GM18498 (cell line): ENCODE measurements around the gene ONECUT2.

ENCODE experiments used
- ATAC-seq: cut with Tn5 transposase; IDR thresholded peaks from one replicate; pipeline ENCODE4 v1.9.1; 2021; ENCODE audit warnings: mild to moderate bottlenecking, moderate library complexity; ENCODE audit not compliant: unreplicated experiment

Gene ONECUT2

GRCh38 chr18:57523171-57523956 is 88.2 kb downstream of the ONECUT2 start:
- peak; percentile 91 for ATAC-seq

GRCh38 chr18:57527556-57528229 is 92.5 kb downstream of the ONECUT2 start:
- ATAC-seq = no peak

- no peak for ATAC-seq
These were observed 94.0 kb downstream of the ONECUT2 start for GRCh38 chr18:57529151-57529550.

GRCh38 chr18:57533006-57533867 is 98.1 kb downstream of the ONECUT2 start:
- no peak for ATAC-seq

- no peak for ATAC-seq
These were observed 98.8 kb downstream of the ONECUT2 start for GRCh38 chr18:57533868-57534510.

GRCh38 chr18:57534511-57534909 is 99.3 kb downstream of the ONECUT2 start:
- ATAC-seq = no peak

- no peak for ATAC-seq
These were observed 103.4 kb downstream of the ONECUT2 start for GRCh38 chr18:57538614-57539013.

- no peak for ATAC-seq
These were observed 104.5 kb downstream of the ONECUT2 start for GRCh38 chr18:57539702-57540101.
